ENCODE results near the gene TSBP1.
"Not testable (repeated sequence)": the region's sequence is repeated elsewhere in the genome, so short reads cannot be mapped to it uniquely, and the experiment has no call there.

DNA sequence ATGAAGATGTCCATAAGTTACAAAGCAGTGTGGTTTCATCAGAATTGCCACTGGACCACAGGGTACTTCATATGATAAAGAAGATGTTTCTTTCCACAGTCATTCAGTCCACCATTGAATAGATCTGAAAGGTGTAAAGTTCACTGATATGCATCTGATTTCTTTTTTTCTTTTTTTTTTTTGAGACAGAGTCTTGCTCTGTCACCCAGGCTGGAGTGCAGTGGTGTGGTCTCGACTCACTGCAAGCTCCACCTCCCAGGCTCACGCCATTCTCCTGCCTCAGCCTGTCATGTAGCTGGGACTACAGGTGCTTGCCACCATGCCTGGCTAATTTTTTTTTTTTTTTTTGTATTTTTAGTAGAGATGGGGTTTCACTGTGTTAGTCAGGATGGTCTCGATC lies 103.2 kb downstream of the TSBP1 start:
- not testable (repeated sequence) for TF ChIP-seq CTCF, POLR2AphosphoS5 (IDR thresholded peaks at IDR 0.05)

Data from suprapubic skin (tissue), 3 donors.